Lower leg skin (tissue), 4 donors: ENCODE measurements around the gene PLA2G12A. TPM values are rescaled to one million over a fixed set of nuclear protein-coding genes. Genes with fewer than 3 reads are reported as not detected.

Experiments
- DNase-seq, 2 donors: peaks; one replicate each; pipeline ENCODE4 v3.0.0-alpha.2; 2019; ENCODE audit warnings: low spot score in 2 of 2
- H3K4me3 ChIP-seq: fragments of 200-600 bp; sonication (generic); 2 replicates; pipeline ENCODE4 v1.5.1; 2017; ENCODE audit warnings: mild to moderate bottlenecking, low read depth; ENCODE audit not compliant: poor library complexity, severe bottlenecking
- CTCF ChIP-seq, 3 donors: fragments of 450-650 bp; IDR thresholded peaks; one replicate each; pipeline ENCODE4 v1.5.1; 2016; ENCODE audit warnings: antibody characterized with exemption in 3 of 3, mild to moderate bottlenecking in 3 of 3, moderate library complexity in 2 of 3
- POLR2A ChIP-seq, 2 donors: fragments of 450-650 bp; IDR thresholded peaks; one replicate each; pipeline ENCODE4 v1.6.1; 2016 to 2017; ENCODE audit warnings: antibody characterized with exemption in 2 of 2, mild to moderate bottlenecking in 1 of 2, moderate library complexity in 1 of 2
- WGBS, 2 donors: methylation state at CpG; one replicate each; pipeline ENCODE4 v1.1.5; 2018; 5-methylcytosine and 5-hydroxymethylcytosine counted together
- intact Hi-C: fragments of 100-400 bp; cut with DNase I; formaldehyde crosslinking; loops from one replicate; pipeline ENCODE4 v1.15.0; 2023; ENCODE audit warnings: low total_unique reads
- total RNA-seq, 4 donors: library from RNA; depleted of rRNA; stranded (reverse); fragments of >200 nt; gene quantifications; one replicate each; pipeline ENCODE4 v1.1.0, GENCODE V29; 2016

Gene PLA2G12A
- total RNA-seq, 4 donors from 2014 or later = 14.7 to 19.1 (median 17.4) TPM

- H3K4me3 ChIP-seq = no peak overlapping the region
- no peak for DNase-seq
- TF ChIP-seq POLR2A (IDR thresholded peaks at IDR 0.05) (no peak), CTCF (IDR thresholded peaks at IDR 0.05) (no peak)
- WGBS, 2 donors = 70 to 79% methylated on average over 7 of the region's 7 CpGs
- intact Hi-C loops = no loop called here
Measured at GRCh38 chr4:109735566-109736365, 5.9 kb upstream of the PLA2G12A start.

DNA sequence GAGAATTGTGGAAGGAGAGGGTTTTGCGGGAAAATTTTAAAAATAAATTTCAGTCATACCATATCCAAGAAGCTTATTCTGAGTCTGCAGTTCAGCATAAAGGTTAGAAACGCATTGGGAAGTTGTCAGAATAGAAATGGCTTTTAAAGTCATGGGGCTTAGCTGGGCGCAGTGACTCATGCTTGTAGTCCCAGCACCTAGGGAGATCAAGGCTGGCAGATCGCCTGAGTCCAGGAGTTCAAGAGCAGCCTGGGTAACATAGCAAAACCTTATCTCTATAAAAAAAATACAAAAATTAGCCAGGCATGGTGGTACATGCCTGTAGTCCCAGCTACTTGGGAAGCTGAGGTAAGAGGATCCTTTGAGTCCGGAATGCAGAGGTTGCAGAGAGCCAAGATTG lies 3.9 kb upstream of the PLA2G12A start:
- 88% methylated on average over 5 of the region's 5 CpGs for WGBS, 2 donors
- TF ChIP-seq CTCF (IDR thresholded peaks at IDR 0.05) (no peak), POLR2A (IDR thresholded peaks at IDR 0.05) (no peak)
- no peak for DNase-seq
- intact Hi-C loops = no loop called here
- H3K4me3 ChIP-seq = no peak overlapping the region

DNA sequence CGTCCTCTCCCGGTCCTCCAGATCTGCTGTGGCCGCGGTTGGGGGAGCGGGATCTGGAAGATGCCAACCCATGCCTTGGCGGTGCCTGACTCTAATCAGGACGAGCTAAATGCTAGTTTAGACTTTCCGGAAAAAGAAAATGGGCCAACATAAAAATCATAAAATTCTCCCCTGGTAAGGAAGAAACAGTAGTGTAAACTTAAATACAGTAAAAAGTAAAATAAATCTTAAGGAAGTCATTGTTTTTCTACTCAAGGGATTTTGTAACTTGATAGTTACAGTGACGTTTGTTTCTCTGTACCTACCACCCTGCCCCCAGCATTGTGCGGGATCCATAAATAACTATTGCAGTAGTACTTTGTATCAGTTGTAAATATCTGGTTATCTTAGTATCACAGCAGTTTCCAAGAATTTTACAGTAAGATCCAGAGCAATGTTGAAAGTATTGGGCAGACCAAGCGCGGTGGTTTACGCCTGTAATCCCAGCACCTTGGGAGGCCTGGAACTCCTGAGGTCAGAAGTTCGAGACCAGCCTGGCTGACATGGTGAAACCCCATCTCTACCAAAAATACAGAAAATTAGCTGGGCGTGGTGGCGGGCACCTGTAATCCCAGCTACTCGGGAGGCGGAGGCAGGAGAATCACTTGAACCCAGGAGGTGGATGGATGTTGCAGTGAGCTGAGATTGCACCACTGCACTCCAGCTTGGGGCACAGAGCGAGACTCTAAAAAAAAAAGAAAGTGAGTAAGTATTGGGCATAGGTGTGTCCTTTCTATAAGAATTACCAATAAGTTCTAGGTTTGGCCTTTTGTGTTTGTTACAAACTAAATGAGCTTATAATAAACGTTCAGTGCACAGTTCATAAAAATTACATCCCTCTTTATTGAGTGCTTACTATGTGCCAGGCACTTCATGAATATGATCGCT lies 1.0 kb upstream of the PLA2G12A start:
- intact Hi-C loops = no loop called here
- WGBS, 2 donors = 52 to 53% methylated on average over 21 of the region's 21 CpGs
- TF ChIP-seq POLR2A (IDR thresholded peaks at IDR 0.05) (no peak), CTCF (IDR thresholded peaks at IDR 0.05) (no peak)
- DNase-seq = no peak
- peak overlapping the region; percentile 67 for H3K4me3 ChIP-seq

GRCh38 chr4:109729117-109729717 lies 653 bp downstream of the PLA2G12A start:
- WGBS, 2 donors = 1 to 3% methylated on average over 15 to 25 of the region's 25 CpGs
- intact Hi-C loops = no loop called here
- peak in 1 of 2 donors; percentile 88 for DNase-seq
- TF ChIP-seq CTCF (IDR thresholded peaks at IDR 0.05) (no peak), POLR2A (IDR thresholded peaks at IDR 0.05) (no peak)
- H3K4me3 ChIP-seq = peak overlapping the region; percentile 84

DNA sequence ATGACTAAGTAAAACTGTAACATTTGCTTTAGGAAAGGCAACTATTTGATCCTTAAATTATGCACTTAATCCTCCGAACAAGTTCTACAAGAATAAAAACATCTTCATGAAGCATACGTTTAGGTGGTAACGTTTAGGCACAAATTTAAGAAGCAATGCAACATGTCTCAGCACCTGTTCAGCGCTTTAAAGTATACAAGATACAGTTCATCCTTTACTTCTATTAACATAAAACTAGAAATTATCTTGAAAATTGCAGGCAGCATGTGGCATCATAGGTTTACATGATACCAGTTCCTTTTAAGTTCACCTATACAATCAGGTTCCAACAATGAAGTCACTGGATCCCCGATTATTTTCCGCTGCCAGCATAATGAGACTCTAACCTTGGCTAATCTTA lies 1.5 kb downstream of the PLA2G12A start:
- no peak overlapping the region for H3K4me3 ChIP-seq
- 53 to 62% methylated on average over 6 of the region's 6 CpGs for WGBS, 2 donors
- no peak for DNase-seq
- TF ChIP-seq CTCF (IDR thresholded peaks at IDR 0.05) (no peak), POLR2A (IDR thresholded peaks at IDR 0.05) (no peak)
- intact Hi-C loops = no loop called here
